ENCODE measurements around the gene TAC3. TPM values are rescaled to one million over a fixed set of nuclear protein-coding genes. Genes with fewer than 3 reads are reported as not detected.

The TAC3 gene
- total RNA-seq, 1 donor from 2014 or later = 1.3 TPM

DNA sequence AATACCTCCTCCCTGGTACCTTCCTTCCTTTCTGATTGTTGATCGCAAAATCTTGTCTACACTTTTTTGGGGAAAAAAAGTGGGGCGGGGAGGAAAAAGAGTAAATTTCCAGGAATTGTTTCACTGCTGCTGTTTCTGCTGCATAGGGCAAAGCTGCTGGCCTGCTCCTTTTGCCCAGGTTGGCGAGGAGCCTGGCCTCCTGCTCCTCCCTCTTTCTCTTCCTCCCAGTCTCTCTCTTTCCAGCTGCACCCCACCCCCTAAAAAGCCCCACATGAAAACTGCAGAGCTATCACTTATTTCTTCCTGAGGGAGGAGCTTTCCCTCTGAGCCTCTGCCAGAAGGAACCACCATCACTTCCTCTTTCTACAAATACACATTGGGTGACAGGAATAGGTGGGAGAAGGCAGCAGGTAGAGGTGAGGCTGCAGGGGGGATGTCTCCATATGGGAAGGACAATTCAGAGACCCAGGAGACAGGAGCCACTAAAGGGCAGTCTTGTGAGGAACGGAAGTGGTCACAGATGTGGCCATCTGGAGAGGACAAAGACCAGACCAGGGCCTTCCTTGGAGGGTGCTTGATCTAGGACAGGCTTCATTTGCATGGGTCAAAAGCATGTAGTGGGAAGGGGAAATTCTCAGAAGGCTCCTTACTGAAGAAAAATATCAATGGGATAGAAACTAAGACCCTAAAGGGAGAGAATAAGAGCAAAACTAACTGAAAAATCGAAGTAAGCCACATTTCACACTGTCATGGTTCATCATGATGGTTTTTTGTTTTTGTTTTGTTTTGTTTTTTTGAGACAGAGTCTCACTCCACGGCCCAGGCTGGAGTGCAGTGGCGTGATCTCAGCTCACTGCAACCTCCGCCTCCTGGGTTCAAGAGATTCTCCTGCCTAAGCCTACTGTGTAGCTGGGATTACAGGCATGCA lies 24.7 kb downstream of the TAC3 start:
- H3K27ac Mint-ChIP-seq (ENCODE audit: unreplicated experiment) = peak overlapping the region; percentile 41

DNA sequence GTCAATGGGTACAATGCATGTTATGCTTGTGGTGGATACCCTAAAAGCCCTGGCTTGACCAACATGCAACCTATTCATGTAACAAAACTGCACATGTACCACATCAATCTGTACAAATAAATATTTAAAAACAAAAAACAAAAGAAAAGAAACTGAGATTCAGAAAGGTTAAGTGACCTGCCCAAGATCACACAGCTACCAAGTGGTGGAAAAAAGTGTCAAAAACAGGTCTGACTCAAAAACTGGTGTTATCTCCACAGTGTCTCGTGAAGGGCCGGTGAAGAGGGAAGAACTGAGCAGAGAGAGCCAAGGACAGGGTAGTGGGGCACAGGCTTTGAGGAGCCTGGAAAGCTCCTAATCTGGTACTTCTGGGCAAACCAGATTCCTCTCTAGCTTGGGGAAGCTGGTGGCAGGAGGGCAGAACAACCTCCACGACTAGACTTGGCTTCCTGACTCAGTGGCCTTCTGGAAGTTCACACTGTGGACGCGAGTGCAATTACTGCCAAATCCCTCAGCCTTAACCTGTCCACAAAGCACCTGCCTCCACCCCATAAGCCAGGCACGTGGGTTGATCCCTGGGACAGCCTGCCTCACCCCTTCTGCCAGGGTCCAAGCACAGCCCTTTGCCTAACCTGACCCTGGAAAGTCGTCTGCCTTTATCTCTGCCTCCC lies 25.5 kb downstream of the TAC3 start:
- Mint-ChIP-seq H3K9me3 (ENCODE audit: unreplicated experiment) (no peaks in the 10 kb centered on the region), H3K27me3 (ENCODE audit: low read depth, unreplicated experiment) (no peaks in the 10 kb centered on the region), H3K36me3 (ENCODE audit: low read depth, unreplicated experiment) (peaks cover 4% of the 10 kb centered on the region), H3K4me1 (ENCODE audit: low read depth, unreplicated experiment) (peaks cover 23% of the 10 kb centered on the region), H3K4me3 (ENCODE audit: unreplicated experiment) (peak overlapping the region; percentile 20), H3K27ac (ENCODE audit: unreplicated experiment) (no peak overlapping the region)
- H3K27me3 ChIP-seq (ENCODE audit: insufficient read depth, low read length) = peaks cover 2% of the 10 kb centered on the region
- no peak overlapping the region for H3K4me3 ChIP-seq (ENCODE audit: insufficient read depth, low read depth, low read length)
- no peak overlapping the region for H2AFZ ChIP-seq (ENCODE audit: low read depth, low read length)
- FAIRE-seq (no peak), DNase-seq (ENCODE audit: low read depth) (no peak)
- H3K9ac ChIP-seq (ENCODE audit: low read length) = no peak overlapping the region
- peaks cover 3% of the 10 kb centered on the region for H3K4me1 ChIP-seq (ENCODE audit: insufficient read depth, low read length)
- H3K27ac ChIP-seq (ENCODE audit: low read depth, low read length) = no peak overlapping the region
- H3K9me3 ChIP-seq (ENCODE audit: insufficient read depth, low read depth, low read length) = no peaks in the 10 kb centered on the region
- H3K36me3 ChIP-seq (ENCODE audit: insufficient read depth, low read length) = no peaks in the 10 kb centered on the region
- no peaks in the 10 kb centered on the region for H3K79me2 ChIP-seq (ENCODE audit: insufficient read depth, low read length)
- TF ChIP-seq CTCF (IDR thresholded peaks at IDR 0.05; ENCODE audit: insufficient read depth, low read depth, low read length) = no peak
- no peak for TF ChIP-seq EZH2 (IDR thresholded peaks at IDR 0.05; ENCODE audit: insufficient read depth, low read length)
- H3K4me2 ChIP-seq (ENCODE audit: low read length) = no peak overlapping the region
- H4K20me1 ChIP-seq (ENCODE audit: insufficient read depth, low read length) = no peaks in the 10 kb centered on the region

More for the DNA sequence above, 24.7 kb downstream of the TAC3 start:
- Mint-ChIP-seq H3K4me1 (ENCODE audit: low read depth, unreplicated experiment) (peaks cover 18% of the 10 kb centered on the region), H3K9me3 (ENCODE audit: unreplicated experiment) (no peaks in the 10 kb centered on the region), H3K4me3 (ENCODE audit: unreplicated experiment) (peak overlapping the region; percentile 20), H3K36me3 (ENCODE audit: low read depth, unreplicated experiment) (peaks cover 10% of the 10 kb centered on the region), H3K27me3 (ENCODE audit: low read depth, unreplicated experiment) (peaks cover 5% of the 10 kb centered on the region)
- no peak overlapping the region for H2AFZ ChIP-seq (ENCODE audit: low read depth, low read length)
- H3K79me2 ChIP-seq (ENCODE audit: insufficient read depth, low read length) = no peaks in the 10 kb centered on the region
- FAIRE-seq (no peak), DNase-seq (ENCODE audit: low read depth) (no peak)
- H3K4me1 ChIP-seq (ENCODE audit: insufficient read depth, low read length) = peaks cover 3% of the 10 kb centered on the region
- H3K9me3 ChIP-seq (ENCODE audit: insufficient read depth, low read depth, low read length) = no peaks in the 10 kb centered on the region
- peaks cover 2% of the 10 kb centered on the region for H3K27me3 ChIP-seq (ENCODE audit: insufficient read depth, low read length)
- no peak overlapping the region for H3K4me2 ChIP-seq (ENCODE audit: low read length)
- H3K36me3 ChIP-seq (ENCODE audit: insufficient read depth, low read length) = no peaks in the 10 kb centered on the region
- H3K27ac ChIP-seq (ENCODE audit: low read depth, low read length) = no peak overlapping the region
- no peak overlapping the region for H3K9ac ChIP-seq (ENCODE audit: low read length)
- no peak overlapping the region for H3K4me3 ChIP-seq (ENCODE audit: insufficient read depth, low read depth, low read length)
- TF ChIP-seq CTCF (IDR thresholded peaks at IDR 0.05; ENCODE audit: insufficient read depth, low read depth, low read length) (no peak), EZH2 (IDR thresholded peaks at IDR 0.05; ENCODE audit: insufficient read depth, low read length) (no peak)
- H4K20me1 ChIP-seq (ENCODE audit: insufficient read depth, low read length) = peaks cover 5% of the 10 kb centered on the region
